Measurements from ENCODE around the gene HPRT1. TPM values are rescaled to one million over a fixed set of nuclear protein-coding genes. Genes with fewer than 3 reads are reported as not detected.

Gene HPRT1
- total and polyA plus RNA-seq, 2 experiments from 2014 or later, result 6.5 to 14.0 TPM

DNA sequence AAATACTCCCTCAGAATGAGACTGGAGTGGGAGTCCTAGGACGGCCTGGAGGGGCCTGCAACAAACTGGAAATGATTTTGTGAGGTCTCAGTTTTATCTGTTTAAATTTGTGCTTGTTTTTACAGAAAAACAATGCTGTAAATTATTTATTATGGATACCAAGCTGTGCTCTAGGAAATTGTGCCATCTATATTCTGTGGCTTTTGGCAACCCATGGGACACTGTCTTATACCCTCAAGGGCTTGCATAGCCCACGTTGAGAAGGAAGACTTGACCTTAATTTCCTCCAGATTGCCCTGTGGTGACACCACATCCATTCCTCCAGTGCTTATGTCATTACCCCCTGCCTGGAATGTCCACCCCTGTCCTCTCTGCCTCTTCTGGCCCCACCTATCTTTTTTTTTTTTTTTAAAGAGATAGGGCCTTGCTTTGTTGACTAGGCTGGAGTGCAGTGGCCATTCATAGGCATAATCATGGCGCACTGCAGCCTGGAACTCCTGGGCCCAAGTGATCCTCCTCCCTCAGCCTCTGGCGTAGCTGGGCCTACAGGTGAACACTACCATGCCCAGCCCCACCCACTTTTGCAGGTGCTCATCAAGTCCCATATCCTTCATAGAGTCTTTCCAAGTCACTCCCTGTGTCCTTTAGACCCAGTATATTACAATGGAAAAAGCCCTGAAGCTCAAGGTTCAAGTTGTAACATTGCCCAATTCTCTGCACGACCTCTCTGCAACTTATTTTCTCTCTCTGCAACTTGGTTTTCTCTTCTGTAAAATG, 77.4 kb downstream of the HPRT1 start:
- no peaks in the 10 kb centered on the region for H4K20me1 ChIP-seq (ENCODE audit: insufficient read depth, poor library complexity, severe bottlenecking)
- peak overlapping the region; percentile 58 for H3K4me2 ChIP-seq
- peak; percentile 51 for DNase-seq (ENCODE audit: low spot score)
- H3K9me2 ChIP-seq (replicated peaks; ENCODE audit: insufficient read depth), result no peaks in the 10 kb centered on the region
- H3K4me1 ChIP-seq (ENCODE audit: insufficient read depth), result peaks cover 7% of the 10 kb centered on the region
- H3K27me3 ChIP-seq, result no peaks in the 10 kb centered on the region
- no peak overlapping the region for H3K4me3 ChIP-seq
- no peak overlapping the region for H2AFZ ChIP-seq
- TF ChIP-seq EZH2 (IDR thresholded peaks at IDR 0.05; ENCODE audit: borderline replicate concordance), result no peak
- TF ChIP-seq, protein P1, sequence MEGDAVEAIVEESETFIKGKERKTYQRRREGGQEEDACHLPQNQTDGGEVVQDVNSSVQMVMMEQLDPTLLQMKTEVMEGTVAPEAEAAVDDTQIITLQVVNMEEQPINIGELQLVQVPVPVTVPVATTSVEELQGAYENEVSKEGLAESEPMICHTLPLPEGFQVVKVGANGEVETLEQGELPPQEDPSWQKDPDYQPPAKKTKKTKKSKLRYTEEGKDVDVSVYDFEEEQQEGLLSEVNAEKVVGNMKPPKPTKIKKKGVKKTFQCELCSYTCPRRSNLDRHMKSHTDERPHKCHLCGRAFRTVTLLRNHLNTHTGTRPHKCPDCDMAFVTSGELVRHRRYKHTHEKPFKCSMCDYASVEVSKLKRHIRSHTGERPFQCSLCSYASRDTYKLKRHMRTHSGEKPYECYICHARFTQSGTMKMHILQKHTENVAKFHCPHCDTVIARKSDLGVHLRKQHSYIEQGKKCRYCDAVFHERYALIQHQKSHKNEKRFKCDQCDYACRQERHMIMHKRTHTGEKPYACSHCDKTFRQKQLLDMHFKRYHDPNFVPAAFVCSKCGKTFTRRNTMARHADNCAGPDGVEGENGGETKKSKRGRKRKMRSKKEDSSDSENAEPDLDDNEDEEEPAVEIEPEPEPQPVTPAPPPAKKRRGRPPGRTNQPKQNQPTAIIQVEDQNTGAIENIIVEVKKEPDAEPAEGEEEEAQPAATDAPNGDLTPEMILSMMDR (IDR thresholded peaks at IDR 0.05; ENCODE audit: poor library complexity), result no peak
- no peak for TF ChIP-seq EZH2phosphoT487 (IDR thresholded peaks at IDR 0.05; ENCODE audit: low read depth, severe bottlenecking, unreplicated experiment)
- peak overlapping the region; percentile 94 for H3K27ac ChIP-seq
- H3K9me3 ChIP-seq (ENCODE audit: low read depth), result no peaks in the 10 kb centered on the region
- H3K79me2 ChIP-seq, result no peaks in the 10 kb centered on the region
- H3K36me3 ChIP-seq (replicated peaks; ENCODE audit: insufficient read depth, low read depth), result no peaks in the 10 kb centered on the region
- whole genome bisulfite sequencing (ENCODE audit: low lambda C conversion rate, missing lambda C conversion rate), result 42% methylated on average over 5 of the region's 5 CpGs

DNA sequence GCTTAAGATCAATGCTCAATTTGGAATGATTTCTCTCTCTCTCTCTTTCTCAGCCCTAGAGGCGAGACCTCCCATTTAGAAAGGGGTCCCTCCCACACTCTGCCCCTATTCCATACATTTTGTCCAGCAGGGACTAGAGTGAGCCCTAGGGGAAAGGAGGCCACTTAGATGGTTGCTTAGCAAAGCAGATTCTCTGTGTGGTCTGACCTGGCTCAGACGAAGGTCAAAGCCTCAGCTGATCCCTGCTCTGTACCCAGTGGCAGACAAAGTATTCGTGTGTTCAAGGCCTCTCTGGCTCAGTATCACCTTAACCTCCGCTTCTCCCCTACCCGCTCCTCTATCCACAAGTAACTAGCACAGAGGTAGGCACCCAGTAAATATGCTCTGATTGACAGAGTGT, 78.4 kb downstream of the HPRT1 start:
- WGBS (ENCODE audit: low lambda C conversion rate, missing lambda C conversion rate), result 70% methylated on average over 5 of the region's 5 CpGs
- Histone ChIP-seq H3K27ac (peak overlapping the region; percentile 94), H3K4me1 (ENCODE audit: insufficient read depth) (peaks cover 7% of the 10 kb centered on the region), H4K20me1 (ENCODE audit: insufficient read depth, poor library complexity, severe bottlenecking) (no peaks in the 10 kb centered on the region), H3K9me3 (ENCODE audit: low read depth) (no peaks in the 10 kb centered on the region), H3K4me3 (no peak overlapping the region), H3K4me2 (no peak overlapping the region), H3K79me2 (no peaks in the 10 kb centered on the region), H3K27me3 (no peaks in the 10 kb centered on the region), H2AFZ (no peak overlapping the region), H3K9me2 (replicated peaks; ENCODE audit: insufficient read depth) (no peaks in the 10 kb centered on the region), H3K36me3 (replicated peaks; ENCODE audit: insufficient read depth, low read depth) (no peaks in the 10 kb centered on the region)
- TF ChIP-seq EZH2phosphoT487 (IDR thresholded peaks at IDR 0.05; ENCODE audit: low read depth, severe bottlenecking, unreplicated experiment), result no peak
- no peak for TF ChIP-seq EZH2 (IDR thresholded peaks at IDR 0.05; ENCODE audit: borderline replicate concordance)
- TF ChIP-seq, protein P1 (IDR thresholded peaks at IDR 0.05; ENCODE audit: poor library complexity), result no peak
- DNase-seq (ENCODE audit: low spot score), result no peak

DNA sequence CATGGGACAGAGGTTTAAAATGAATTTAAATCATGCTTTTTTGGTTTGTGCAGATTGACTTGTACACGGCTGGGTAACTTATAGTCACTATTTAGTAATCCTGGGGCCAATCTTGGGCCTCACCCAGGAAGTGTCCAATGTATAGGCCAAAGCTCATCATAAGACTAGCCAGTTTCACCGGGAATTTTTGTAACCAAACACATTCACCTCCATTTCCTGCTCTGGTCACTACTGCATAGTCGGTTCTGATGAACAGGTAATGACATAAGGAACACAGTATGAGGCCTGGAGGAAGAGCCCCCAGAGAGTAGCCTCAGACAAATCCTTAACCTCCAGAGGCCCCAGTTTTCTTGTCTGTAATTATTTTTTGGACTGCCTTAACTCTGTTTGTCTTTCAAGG, 81.9 kb downstream of the HPRT1 start:
- Histone ChIP-seq H3K79me2 (peaks cover 4% of the 10 kb centered on the region), H4K20me1 (ENCODE audit: insufficient read depth, poor library complexity, severe bottlenecking) (no peaks in the 10 kb centered on the region), H3K36me3 (replicated peaks; ENCODE audit: insufficient read depth, low read depth) (no peaks in the 10 kb centered on the region), H3K27ac (no peak overlapping the region), H3K4me1 (ENCODE audit: insufficient read depth) (peaks cover 7% of the 10 kb centered on the region), H3K9me2 (replicated peaks; ENCODE audit: insufficient read depth) (no peaks in the 10 kb centered on the region), H3K9me3 (ENCODE audit: low read depth) (no peaks in the 10 kb centered on the region), H2AFZ (no peak overlapping the region), H3K4me3 (no peak overlapping the region), H3K4me2 (no peak overlapping the region), H3K27me3 (no peaks in the 10 kb centered on the region)
- 65% methylated on average over 3 of the region's 3 CpGs for WGBS (ENCODE audit: low lambda C conversion rate, missing lambda C conversion rate)
- DNase-seq (ENCODE audit: low spot score), result no peak
- TF ChIP-seq EZH2phosphoT487 (IDR thresholded peaks at IDR 0.05; ENCODE audit: low read depth, severe bottlenecking, unreplicated experiment) (no peak), EZH2 (IDR thresholded peaks at IDR 0.05; ENCODE audit: borderline replicate concordance) (no peak)
- TF ChIP-seq, protein P1 (IDR thresholded peaks at IDR 0.05; ENCODE audit: poor library complexity), result no peak
